Measurements from ENCODE around the gene NME9. TPM values are rescaled to one million over a fixed set of nuclear protein-coding genes. Genes with fewer than 3 reads are reported as not detected.

The NME9 gene
- total and polyA plus RNA-seq, 10 of the 15 experiments (the other 5 are each of a cell fraction or from before 2014, with no cell fraction given) = 0.09 to 0.68 (median 0.22) TPM; not detected in 6

DNA sequence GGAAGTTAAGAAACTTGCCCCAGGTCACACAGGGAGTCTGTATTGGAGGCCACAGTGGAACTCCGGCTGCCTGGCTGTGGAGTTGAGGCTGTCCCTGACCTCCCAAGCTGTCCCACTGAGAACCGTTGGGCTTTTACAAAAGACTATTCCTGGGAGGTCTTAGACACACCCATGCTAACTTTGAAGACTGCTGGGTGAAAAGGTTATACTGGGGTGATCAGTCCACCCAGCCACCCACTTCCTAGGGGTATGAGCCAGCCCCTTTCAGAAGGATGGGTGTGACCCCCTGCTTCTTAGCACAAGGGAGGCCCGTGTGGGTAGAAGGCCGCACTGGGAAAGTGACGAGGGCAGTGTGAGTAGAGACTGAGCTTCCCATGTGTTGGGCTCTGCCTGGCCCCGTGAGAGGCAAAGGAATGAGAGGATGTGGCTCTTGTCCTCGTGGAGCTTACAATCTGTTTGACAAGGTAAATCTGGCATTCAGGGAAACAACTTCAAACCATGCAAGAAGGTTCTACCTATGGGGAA is 37.7 kb upstream of the NME9 start (continued):
- TF ChIP-seq, protein P1, sequence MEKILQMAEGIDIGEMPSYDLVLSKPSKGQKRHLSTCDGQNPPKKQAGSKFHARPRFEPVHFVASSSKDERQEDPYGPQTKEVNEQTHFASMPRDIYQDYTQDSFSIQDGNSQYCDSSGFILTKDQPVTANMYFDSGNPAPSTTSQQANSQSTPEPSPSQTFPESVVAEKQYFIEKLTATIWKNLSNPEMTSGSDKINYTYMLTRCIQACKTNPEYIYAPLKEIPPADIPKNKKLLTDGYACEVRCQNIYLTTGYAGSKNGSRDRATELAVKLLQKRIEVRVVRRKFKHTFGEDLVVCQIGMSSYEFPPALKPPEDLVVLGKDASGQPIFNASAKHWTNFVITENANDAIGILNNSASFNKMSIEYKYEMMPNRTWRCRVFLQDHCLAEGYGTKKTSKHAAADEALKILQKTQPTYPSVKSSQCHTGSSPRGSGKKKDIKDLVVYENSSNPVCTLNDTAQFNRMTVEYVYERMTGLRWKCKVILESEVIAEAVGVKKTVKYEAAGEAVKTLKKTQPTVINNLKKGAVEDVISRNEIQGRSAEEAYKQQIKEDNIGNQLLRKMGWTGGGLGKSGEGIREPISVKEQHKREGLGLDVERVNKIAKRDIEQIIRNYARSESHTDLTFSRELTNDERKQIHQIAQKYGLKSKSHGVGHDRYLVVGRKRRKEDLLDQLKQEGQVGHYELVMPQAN (conservative IDR thresholded peaks at IDR 0.05) = no peak
- TF ChIP-seq EZH2 (IDR thresholded peaks at IDR 0.05; ENCODE audit: borderline replicate concordance, control insufficient read depth, low read depth, low read length) (no peak), TAF1 (IDR thresholded peaks at IDR 0.05; ENCODE audit: borderline replicate concordance, low read depth, low read length) (no peak), POLR2A (IDR thresholded peaks at IDR 0.05; ENCODE audit: low read depth, low read length) (no peak), HDAC2 (IDR thresholded peaks at IDR 0.05) (no peak), POLR2AphosphoS5 (IDR thresholded peaks at IDR 0.05; ENCODE audit: low read length) (no peak), BCL11A (IDR thresholded peaks at IDR 0.05; ENCODE audit: low read depth, low read length) (no peak), NR2C1 (IDR thresholded peaks at IDR 0.05) (no peak)

DNA sequence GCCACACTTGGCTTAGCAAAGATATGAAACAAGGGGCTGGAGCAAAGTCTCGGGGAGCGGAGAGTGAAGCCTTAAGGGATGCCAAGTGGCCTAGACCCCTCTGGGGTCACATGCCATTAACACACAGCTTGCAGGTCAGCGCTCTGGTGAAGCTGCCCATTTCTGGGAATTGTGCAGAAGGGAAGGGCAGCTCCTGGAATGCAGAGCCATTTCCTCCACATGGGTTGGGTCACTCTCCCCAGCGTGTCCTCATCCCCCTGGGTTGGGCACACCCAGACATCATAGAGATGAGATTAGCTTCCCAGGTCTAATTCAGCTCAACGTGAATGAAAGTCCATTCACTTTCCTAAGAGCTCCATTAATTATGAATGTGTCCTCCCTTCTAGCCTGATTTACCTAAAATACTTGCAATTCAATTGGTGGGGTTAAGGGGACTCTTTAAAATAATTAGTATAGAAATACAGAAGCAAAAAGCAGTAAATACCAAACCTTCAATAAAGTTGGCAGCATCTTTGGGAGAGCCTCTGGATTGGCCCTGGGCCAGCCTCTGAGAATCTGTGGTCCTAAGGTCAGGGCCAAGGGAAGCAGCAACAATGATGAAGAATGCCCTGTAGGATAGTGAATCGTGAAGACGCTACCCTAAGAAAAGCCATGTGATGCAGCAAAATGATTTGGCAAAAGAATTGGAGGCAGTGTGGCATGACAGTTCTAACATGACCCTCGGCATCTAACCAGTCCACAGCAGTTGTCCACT is 36.5 kb upstream of the NME9 start:
- intact Hi-C loops (cut with micrococcal nuclease; ENCODE audit: unreplicated experiment) = no loop called here
- in situ Hi-C loops (cut with MboI) = no loop called here
- peaks cover 2% of the 10 kb centered on the region; the same call in 1 of the 2 replicates for H4K20me1 ChIP-seq (ENCODE audit: control insufficient read depth, insufficient read depth)
- no peaks in the 10 kb centered on the region for H3K79me2 ChIP-seq (ENCODE audit: control insufficient read depth, insufficient read depth, low read length)
- H3K9me3 ChIP-seq (replicated peaks; ENCODE audit: control insufficient read depth, insufficient read depth, low read length) = peaks cover 4% of the 10 kb centered on the region
- peaks cover 6 to 12% of the 10 kb centered on the region in 2 experiments for H3K27me3 ChIP-seq (replicated peaks in 1 of 2; ENCODE audit: control insufficient read depth in 2 of 2, insufficient read depth in 2 of 2, low read length in 1 of 2)
- FAIRE-seq (no peak), DNase-seq (ENCODE audit: low read depth, low spot score) (no peak), ATAC-seq (no peak)
- SMC1A ChIA-PET (ENCODE audit: uncharacterized antibody, unreplicated experiment) = no interaction called here
- peaks cover 6% of the 10 kb centered on the region for H3K4me1 ChIP-seq (ENCODE audit: control insufficient read depth, insufficient read depth, low read length)
- WGBS (ENCODE audit: insufficient coverage, insufficient replicate concordance, low lambda C conversion rate, missing lambda C conversion rate) = 18% methylated on average over 8 of the region's 8 CpGs
- no peak overlapping the region for H3K27ac ChIP-seq (ENCODE audit: control insufficient read depth, insufficient read depth)
- no peak overlapping the region for H3K4me3 ChIP-seq
- CTCF ChIA-PET = no interaction called here
- H3K9ac ChIP-seq (ENCODE audit: control insufficient read depth, insufficient read depth, low read length) = no peak overlapping the region
- no peak overlapping the region for H3K4me2 ChIP-seq (ENCODE audit: control insufficient read depth, insufficient read depth)
- no peak overlapping the region for H2AFZ ChIP-seq (ENCODE audit: control insufficient read depth, low read depth, low read length)
- no TSS peak for BruUV-seq (replicated peaks)
- no peaks in the 10 kb centered on the region for H3K36me3 ChIP-seq (ENCODE audit: control insufficient read depth in 2 of 2, insufficient read depth in 2 of 2, low read length in 1 of 2)
- RAD21 ChIA-PET (ENCODE audit: unreplicated experiment) = no interaction called here
- TF ChIP-seq, protein P2, sequence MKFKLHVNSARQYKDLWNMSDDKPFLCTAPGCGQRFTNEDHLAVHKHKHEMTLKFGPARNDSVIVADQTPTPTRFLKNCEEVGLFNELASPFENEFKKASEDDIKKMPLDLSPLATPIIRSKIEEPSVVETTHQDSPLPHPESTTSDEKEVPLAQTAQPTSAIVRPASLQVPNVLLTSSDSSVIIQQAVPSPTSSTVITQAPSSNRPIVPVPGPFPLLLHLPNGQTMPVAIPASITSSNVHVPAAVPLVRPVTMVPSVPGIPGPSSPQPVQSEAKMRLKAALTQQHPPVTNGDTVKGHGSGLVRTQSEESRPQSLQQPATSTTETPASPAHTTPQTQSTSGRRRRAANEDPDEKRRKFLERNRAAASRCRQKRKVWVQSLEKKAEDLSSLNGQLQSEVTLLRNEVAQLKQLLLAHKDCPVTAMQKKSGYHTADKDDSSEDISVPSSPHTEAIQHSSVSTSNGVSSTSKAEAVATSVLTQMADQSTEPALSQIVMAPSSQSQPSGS (IDR thresholded peaks at IDR 0.05; ENCODE audit: low read length) = no peak
- no peak for TF ChIP-seq POU2F2 (IDR thresholded peaks at IDR 0.05; ENCODE audit: borderline replicate concordance, low read depth, low read length)
- TF ChIP-seq ASH2L (IDR thresholded peaks at IDR 0.05; ENCODE audit: borderline replicate concordance, low read depth) = no peak
- TF ChIP-seq CBX3 (IDR thresholded peaks at IDR 0.05; ENCODE audit: borderline replicate concordance, low read depth) = no peak
- no peak for TF ChIP-seq PAX5 (IDR thresholded peaks at IDR 0.05; ENCODE audit: borderline replicate concordance, low read depth, low read length)
- TF ChIP-seq ZSCAN29 (IDR thresholded peaks at IDR 0.05) = no peak
- TF ChIP-seq NFYA (IDR thresholded peaks at IDR 0.05; ENCODE audit: borderline replicate concordance, low read depth, low read length) = no peak
- POLR2A ChIA-PET = no interaction called here

Measured in GM12878 (cell line).